Measurements from ENCODE around the gene BAIAP2L1.
"Not testable (repeated sequence)": the region's sequence is repeated elsewhere in the genome, so short reads cannot be mapped to it uniquely, and the experiment has no call there.

Gene BAIAP2L1

DNA sequence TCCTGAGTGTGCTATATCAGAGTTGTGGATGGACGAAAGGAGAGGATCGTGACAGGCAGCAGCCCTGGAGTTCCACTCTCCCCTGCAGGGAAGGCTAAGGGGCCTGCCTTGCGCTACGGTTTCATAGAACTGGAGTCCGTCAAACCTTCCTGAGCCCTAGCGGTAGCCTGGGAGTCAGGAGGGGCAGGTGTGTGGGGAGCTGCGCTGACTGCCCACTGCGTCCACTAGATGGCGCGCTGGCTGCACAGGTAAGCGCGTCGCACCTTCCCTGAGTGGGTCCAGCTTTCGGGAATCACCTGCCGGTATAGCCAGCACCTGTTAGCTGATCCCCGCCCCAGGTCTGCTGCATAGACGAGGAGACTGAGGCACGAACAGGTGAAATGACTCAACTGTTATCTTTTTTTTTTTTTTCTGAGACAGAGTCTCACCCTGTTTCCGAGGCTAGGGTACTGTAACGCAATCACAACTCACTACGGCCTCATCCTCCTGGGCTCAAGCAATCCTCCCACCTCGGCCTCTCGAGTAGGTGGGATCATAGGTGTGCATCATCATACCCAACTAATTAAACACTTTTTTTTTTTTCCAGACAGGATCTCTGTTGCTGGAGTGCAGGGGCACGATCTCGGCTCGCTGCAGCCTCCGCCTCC lies 20.2 kb upstream of the BAIAP2L1 start:
- H3K4me3 ChIP-seq (ENCODE audit: low read depth, low read length) = no peak overlapping the region
- DNase-seq (ENCODE audit: low read depth) = peak; percentile 70
- TF ChIP-seq, protein P1, sequence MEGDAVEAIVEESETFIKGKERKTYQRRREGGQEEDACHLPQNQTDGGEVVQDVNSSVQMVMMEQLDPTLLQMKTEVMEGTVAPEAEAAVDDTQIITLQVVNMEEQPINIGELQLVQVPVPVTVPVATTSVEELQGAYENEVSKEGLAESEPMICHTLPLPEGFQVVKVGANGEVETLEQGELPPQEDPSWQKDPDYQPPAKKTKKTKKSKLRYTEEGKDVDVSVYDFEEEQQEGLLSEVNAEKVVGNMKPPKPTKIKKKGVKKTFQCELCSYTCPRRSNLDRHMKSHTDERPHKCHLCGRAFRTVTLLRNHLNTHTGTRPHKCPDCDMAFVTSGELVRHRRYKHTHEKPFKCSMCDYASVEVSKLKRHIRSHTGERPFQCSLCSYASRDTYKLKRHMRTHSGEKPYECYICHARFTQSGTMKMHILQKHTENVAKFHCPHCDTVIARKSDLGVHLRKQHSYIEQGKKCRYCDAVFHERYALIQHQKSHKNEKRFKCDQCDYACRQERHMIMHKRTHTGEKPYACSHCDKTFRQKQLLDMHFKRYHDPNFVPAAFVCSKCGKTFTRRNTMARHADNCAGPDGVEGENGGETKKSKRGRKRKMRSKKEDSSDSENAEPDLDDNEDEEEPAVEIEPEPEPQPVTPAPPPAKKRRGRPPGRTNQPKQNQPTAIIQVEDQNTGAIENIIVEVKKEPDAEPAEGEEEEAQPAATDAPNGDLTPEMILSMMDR (IDR thresholded peaks at IDR 0.05; ENCODE audit: control insufficient read depth, extremely low read depth, insufficient read depth) = peak; percentile 100

DNA sequence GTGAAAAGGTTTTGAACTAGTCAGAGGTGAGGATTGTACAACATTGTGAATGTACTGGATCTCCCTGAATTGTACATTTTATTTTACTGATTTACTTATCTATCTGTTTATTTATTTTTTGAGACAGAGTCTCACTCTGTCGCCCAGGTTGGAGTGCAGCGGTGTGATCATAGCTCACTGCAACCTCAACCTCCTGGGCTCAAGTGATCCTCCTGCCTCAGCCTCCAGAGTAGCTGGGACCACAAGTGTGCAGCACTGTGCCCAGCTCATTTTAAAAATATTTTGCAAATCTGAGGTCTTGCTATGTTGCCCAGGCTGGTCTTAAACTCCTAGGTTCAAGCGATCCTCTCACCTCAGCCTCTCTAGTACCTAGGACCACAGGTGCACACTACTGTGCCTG lies 19.1 kb upstream of the BAIAP2L1 start:
- not testable (repeated sequence) for H3K4me3 ChIP-seq (ENCODE audit: low read depth, low read length); DNase-seq (ENCODE audit: low read depth)

DNA sequence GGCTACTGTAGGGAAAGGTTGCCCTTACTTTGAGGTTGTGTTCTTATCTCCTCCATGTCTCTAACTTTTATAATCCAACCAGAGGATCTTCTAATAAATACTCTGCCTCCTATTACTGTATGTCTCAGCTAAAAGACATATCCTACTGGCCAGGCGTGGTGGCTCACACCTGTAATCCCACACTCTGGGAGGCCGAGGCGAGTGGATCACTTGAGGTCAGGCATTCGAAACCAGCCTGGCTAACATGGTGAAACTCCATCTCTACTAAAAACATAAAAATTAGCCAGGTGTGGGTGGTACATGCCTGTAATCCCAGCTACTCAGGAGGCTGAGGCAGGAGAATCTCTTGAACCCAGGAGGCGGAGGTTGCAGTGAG lies 18.4 kb upstream of the BAIAP2L1 start:
- not testable (repeated sequence) for H3K4me3 ChIP-seq (ENCODE audit: low read depth, low read length); DNase-seq (ENCODE audit: low read depth)

DNA sequence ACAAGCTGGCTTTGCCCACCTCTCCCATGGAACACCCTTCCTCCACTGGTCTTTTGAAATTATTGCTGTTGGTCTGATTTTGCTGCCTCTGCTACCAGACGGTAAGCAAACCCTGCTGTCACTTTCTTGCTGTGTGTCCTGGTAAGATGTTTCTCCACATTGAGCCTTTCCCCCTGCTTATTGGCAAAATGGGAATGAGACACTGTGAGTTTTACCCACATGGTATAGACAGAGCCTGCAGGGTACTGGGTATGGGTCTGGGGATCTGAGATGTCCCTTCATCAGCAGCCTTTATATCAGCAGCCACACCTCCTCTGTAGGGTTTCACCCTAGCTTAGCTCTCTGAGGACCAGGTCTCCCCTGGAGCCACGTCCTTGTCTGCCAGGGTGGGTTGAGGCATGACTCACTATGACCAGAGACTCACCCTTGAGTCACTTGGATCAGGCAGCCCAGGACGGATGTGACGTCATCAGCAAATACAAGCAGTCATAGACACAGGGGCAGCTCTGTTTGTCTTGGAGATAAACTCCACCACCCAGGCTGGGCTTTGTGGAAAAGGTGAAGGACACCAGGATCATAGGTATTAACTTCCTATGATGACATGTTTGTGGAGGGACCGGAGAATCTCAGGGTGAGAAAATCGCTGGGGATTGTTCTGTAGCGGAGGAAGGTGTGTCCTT lies 17.9 kb upstream of the BAIAP2L1 start:
- no peak overlapping the region for H3K4me3 ChIP-seq (ENCODE audit: low read depth, low read length)
- TF ChIP-seq, protein P1 (IDR thresholded peaks at IDR 0.05; ENCODE audit: control insufficient read depth, extremely low read depth, insufficient read depth) = no peak

DNA sequence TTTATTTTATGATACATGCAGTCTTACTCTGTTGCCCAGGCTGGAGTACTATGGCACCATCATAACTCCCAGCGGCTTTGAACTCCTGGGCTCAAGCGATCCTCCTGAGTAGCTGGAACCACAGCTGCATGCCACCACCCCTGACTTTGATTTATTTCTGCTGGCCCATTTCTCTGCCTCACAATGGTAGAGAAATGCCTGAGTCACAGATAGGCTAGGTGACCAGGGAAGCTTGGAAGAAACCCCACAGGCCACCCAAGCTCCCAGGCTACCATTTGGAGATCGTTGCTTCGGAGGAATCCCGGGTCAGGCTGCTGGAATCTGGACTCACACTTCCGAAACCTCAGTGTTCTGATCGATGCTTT lies 17.4 kb upstream of the BAIAP2L1 start:
- DNase-seq (ENCODE audit: low read depth) = no peak
- TF ChIP-seq, protein P1 (IDR thresholded peaks at IDR 0.05; ENCODE audit: control insufficient read depth, extremely low read depth, insufficient read depth) = no peak
- H3K4me3 ChIP-seq (ENCODE audit: low read depth, low read length) = no peak overlapping the region

More for the DNA sequence above, 17.9 kb upstream of the BAIAP2L1 start:
- DNase-seq (ENCODE audit: low read depth) = peak; percentile 40

DNA sequence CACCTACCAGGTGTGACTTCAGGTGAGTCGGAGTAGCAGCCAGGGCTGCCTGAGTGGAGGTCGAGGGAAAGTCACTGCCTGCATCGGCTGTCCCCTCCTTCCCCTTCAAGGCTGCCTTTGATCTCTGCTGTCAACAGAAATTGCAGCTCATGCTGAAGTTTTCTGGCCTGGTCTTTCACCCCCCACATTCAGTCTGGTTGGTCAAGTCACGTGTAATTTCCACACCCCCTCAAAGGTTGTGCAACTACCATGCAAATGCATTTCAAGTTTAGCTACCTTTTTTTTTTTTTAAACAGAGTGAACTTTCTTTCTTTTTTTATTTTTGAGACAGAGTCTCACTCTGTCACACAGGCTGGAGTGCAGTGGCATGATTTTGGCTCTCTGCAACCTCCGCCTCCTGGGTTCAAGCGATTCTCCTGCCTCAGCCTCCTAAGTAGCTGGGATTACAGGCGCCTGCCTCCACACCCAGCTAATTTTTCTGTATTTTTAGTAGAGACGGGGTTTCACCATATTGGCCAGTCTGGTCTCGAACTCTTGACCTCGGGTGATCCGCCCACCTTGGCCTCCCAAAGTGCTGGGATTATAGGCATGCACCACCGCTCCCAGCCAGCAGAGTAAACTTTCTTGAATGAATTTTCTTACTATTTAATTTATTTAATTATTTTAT lies 16.8 kb upstream of the BAIAP2L1 start:
- H3K4me3 ChIP-seq (ENCODE audit: low read depth, low read length); DNase-seq (ENCODE audit: low read depth): not testable (repeated sequence)

DNA sequence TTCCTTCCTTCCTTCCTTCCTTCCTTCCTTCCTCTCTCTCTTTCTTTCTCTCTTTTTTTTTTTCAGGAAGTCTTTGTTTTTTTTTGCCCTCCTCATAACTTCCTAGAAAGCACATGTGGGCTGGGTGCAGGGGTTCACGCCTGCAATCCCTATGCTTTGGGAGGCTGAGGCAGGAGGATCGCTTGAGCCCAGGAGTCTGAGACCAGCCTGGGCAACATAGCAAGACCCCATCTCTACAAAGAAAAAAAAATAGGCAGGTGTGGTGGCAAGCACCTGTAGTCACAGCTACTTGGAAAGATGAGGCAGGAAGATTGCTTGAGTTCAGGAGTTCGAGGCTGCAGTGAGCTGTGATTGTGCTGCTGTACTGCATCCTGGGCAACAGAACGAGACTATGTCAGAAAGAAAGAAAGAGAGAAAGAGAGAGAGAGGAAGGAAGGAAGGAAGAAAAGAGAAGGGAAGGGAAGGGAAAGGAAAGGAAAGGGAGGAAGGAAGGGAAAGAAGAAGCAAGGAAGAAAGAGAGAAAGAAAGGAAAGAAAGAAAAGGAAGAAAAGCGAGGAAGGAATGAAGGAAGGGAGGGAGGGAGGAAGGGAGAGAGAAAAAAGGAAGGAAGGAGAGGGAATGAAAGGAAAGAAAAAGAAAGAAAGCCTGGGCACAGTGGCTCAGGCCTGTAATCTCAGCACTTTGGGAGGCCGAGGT lies 13.5 kb upstream of the BAIAP2L1 start:
- TF ChIP-seq, protein P1 (IDR thresholded peaks at IDR 0.05; ENCODE audit: control insufficient read depth, extremely low read depth, insufficient read depth) = no peak
- H3K4me3 ChIP-seq (ENCODE audit: low read depth, low read length) = no peak overlapping the region
- no peak for DNase-seq (ENCODE audit: low read depth)

DNA sequence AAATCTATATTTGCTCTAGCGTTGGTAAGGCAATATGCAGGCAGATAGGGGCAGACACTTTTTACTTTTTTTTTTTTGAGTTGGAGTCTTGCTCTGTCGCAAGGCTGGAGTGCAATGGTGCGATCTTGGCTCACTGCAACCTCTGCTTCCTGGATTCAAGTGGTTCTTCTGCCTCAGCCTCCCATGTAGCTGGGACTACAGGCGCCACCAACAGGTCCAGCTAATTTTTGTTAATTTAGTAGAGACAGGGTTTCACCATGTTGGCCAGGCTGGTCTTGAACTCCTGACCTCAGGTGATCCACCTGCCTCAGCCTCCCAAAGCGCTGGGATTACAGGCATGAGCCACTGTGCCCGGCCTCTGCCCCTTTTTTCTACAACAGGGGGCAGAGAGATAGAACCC lies 12.8 kb upstream of the BAIAP2L1 start:
- not testable (repeated sequence) for H3K4me3 ChIP-seq (ENCODE audit: low read depth, low read length); DNase-seq (ENCODE audit: low read depth)

DNA sequence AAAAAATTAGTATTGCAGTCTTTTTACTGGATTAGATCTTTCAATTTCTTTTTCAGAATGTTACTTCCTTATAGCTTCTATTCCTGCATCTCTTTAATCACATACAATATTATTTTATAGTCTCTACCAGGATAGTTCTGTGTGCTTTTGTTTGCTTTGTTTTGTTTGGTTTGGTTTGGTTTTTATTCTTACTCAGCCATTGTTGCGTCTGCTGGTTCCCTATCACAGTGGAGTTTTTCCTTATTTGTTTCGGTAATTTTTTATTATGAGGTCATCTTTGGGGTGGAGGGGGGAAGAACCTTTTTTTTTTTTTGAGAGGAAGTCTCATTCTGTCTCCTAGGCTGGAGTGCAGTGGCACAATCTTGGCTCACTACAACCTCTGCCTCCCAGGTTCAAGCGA lies 9.0 kb upstream of the BAIAP2L1 start:
- TF ChIP-seq, protein P1 (IDR thresholded peaks at IDR 0.05; ENCODE audit: control insufficient read depth, extremely low read depth, insufficient read depth) = no peak
- no peak overlapping the region for H3K4me3 ChIP-seq (ENCODE audit: low read depth, low read length)
- DNase-seq (ENCODE audit: low read depth) = peak; percentile 85

DNA sequence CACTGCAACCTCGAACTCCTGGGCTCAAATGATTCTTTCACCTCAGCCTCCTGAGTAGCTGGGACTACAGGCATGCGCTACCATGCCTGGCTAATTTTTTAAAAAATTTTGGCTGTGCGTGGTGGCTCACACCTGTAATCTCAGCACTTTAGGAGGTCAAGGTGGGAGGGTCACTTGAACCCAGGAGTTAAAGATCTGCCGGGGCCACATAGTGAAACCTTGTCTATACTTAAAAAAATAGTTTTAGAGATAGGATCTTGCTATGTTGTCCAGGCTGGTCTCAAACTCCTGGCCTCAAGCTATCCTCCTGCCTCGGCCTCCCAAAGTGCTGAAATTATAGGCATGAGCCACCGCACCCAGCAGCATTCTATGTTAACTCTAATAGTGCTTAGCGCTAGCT lies 7.3 kb upstream of the BAIAP2L1 start:
- not testable (repeated sequence) for H3K4me3 ChIP-seq (ENCODE audit: low read depth, low read length); DNase-seq (ENCODE audit: low read depth)

All from LNCaP clone FGC (cell line).